Endothelial cell of umbilical vein (primary cell): ENCODE data around the gene CAPN2. TPM values are rescaled to one million over a fixed set of nuclear protein-coding genes. Genes with fewer than 3 reads are reported as not detected.

ENCODE experiments used
- BruUV-seq: library from RNA; stranded (reverse); fragments of 400-500 nt; replicated peaks from 2 replicates; lab custom pipeline; 2021; lab: Mats Ljungman, UMichigan
- CTCF ChIA-PET: fragments of 300-600, 350-600 bp; sonication (Branson Sonifier 250); formaldehyde crosslinking; loops from one replicate; lab custom pipeline; 2021; ENCODE audit warnings: antibody characterized with exemption, inconsistent platforms; lab: Charles Lee
- POLR2A ChIA-PET: fragments of 300-600, 350-600 bp; sonication (Branson Sonifier 250); formaldehyde crosslinking; loops from one replicate; lab custom pipeline; 2021; ENCODE audit warnings: antibody characterized with exemption, inconsistent platforms; lab: Charles Lee
- DNase-seq: peaks from one replicate; pipeline ENCODE4 v3.0.0-alpha.2; 2011; ENCODE audit warnings: low read depth, low spot score
- FAIRE-seq: peaks from 2 replicates; lab custom pipeline; 2011; peaks lifted over from hg19 to GRCh38; lab: Jason Lieb, UNC
- H2AFZ ChIP-seq: 2 replicates; pipeline ENCODE4 v1.6.0; 2012; ENCODE audit warnings: low read depth, low read length, control low read depth, inconsistent platforms
- H3K27ac ChIP-seq: 2 replicates; pipeline ENCODE4 v1.5.1; 2011; ENCODE audit warnings: low read depth, mild to moderate bottlenecking, control low read depth, low read length, moderate library complexity; ENCODE audit not compliant: insufficient read depth
- H3K27me3 ChIP-seq, 2 experiments: 2 replicates each; pipeline versions ENCODE4 v1.6.0 to v1.6.1; 2011; ENCODE audit warnings: low read length in 2 of 2, mixed read lengths in 1 of 2; ENCODE audit not compliant: control insufficient read depth in 2 of 2, insufficient read depth in 2 of 2
- H3K36me3 ChIP-seq, 2 experiments: 2 replicates in 1 of 2; 3 replicates in 1 of 2; pipeline ENCODE4 v1.5.1; 2011; ENCODE audit warnings: low read length in 2 of 2, mild to moderate bottlenecking in 1 of 2, moderate library complexity in 1 of 2; ENCODE audit not compliant: control insufficient read depth in 2 of 2, insufficient read depth in 2 of 2; ENCODE audit errors: extremely low read depth in 1 of 2
- H3K4me1 ChIP-seq: 3 replicates; pipeline ENCODE4 v1.5.1; 2011; ENCODE audit warnings: mild to moderate bottlenecking, low read length; ENCODE audit not compliant: control insufficient read depth, insufficient read depth; ENCODE audit errors: extremely low read depth
- H3K4me2 ChIP-seq: 2 replicates; pipeline ENCODE4 v1.6.1; 2011; ENCODE audit warnings: low read length, control low read depth, mixed read lengths; ENCODE audit not compliant: insufficient read depth
- H3K4me3 ChIP-seq, 3 experiments: fragments of 200-600 bp in 1 of 3; sonication (generic), shearing (Covaris generic) in 1 of 3; replicated peaks in 1 of 3; 2 replicates each; pipeline ENCODE4 v1.5.1; 2011 to 2016; ENCODE audit warnings: control low read depth in 3 of 3, low read length in 3 of 3, mild to moderate bottlenecking in 2 of 3, inconsistent platforms in 1 of 3, low read depth in 1 of 3, moderate library complexity in 1 of 3; ENCODE audit not compliant: insufficient read depth in 1 of 3
- H3K79me2 ChIP-seq: 2 replicates; pipeline ENCODE4 v1.6.0; 2012; ENCODE audit warnings: low read length, inconsistent platforms; ENCODE audit not compliant: control insufficient read depth, insufficient read depth
- H3K9ac ChIP-seq: replicated peaks from 2 replicates; pipeline ENCODE3; 2011; ENCODE audit warnings: low read length, control low read depth; ENCODE audit not compliant: insufficient read depth; ENCODE audit errors: extremely low read depth
- H3K9me1 ChIP-seq: replicated peaks from 3 replicates; pipeline ENCODE4 v1.6.0; 2011; ENCODE audit warnings: mild to moderate bottlenecking, low read length; ENCODE audit not compliant: control insufficient read depth, insufficient read depth; ENCODE audit errors: extremely low read depth
- H3K9me3 ChIP-seq: replicated peaks from 2 replicates; pipeline ENCODE4 v1.5.1; 2012; ENCODE audit warnings: low read length, inconsistent platforms; ENCODE audit not compliant: control insufficient read depth, insufficient read depth
- H4K20me1 ChIP-seq: replicated peaks from 2 replicates; pipeline ENCODE3; 2011; ENCODE audit warnings: mild to moderate bottlenecking, low read length; ENCODE audit not compliant: control insufficient read depth, insufficient read depth; ENCODE audit errors: extremely low read depth
- EZH2 ChIP-seq: IDR thresholded peaks from 2 replicates; pipeline ENCODE4 v1.6.1; 2012; ENCODE audit warnings: borderline replicate concordance, low read depth, mild to moderate bottlenecking, moderate library complexity, low read length, inconsistent platforms; ENCODE audit not compliant: severe bottlenecking
- FOS ChIP-seq: IDR thresholded peaks from 2 replicates; pipeline ENCODE4 v1.6.1; 2011; ENCODE audit warnings: mild to moderate bottlenecking, low read length, moderate library complexity, borderline replicate concordance; ENCODE audit not compliant: insufficient read depth
- GATA2 ChIP-seq: IDR thresholded peaks from 2 replicates; pipeline ENCODE4 v1.7.0; 2011; ENCODE audit warnings: low read depth, mild to moderate bottlenecking, moderate library complexity, mixed read lengths, low read length; ENCODE audit not compliant: insufficient read length, insufficient read depth
- JUN ChIP-seq: IDR thresholded peaks from 2 replicates; pipeline ENCODE4 v1.6.1; 2011; ENCODE audit warnings: borderline replicate concordance, low read depth; ENCODE audit not compliant: insufficient read length, insufficient read depth
- MYC ChIP-seq: IDR thresholded peaks from one replicate; pipeline ENCODE4 v1.6.1; 2011; ENCODE audit warnings: mild to moderate bottlenecking, low read depth, low read length
- POLR2A ChIP-seq: IDR thresholded peaks from 2 replicates; pipeline ENCODE4 v1.6.1; 2012; ENCODE audit warnings: low read depth, mild to moderate bottlenecking, control low read depth, low read length
- POLR2AphosphoS5 ChIP-seq: IDR thresholded peaks from 2 replicates; pipeline ENCODE4 v1.6.1; 2012; ENCODE audit warnings: low read depth, mild to moderate bottlenecking, control low read depth, low read length, moderate library complexity; ENCODE audit not compliant: insufficient read depth
- dilution Hi-C: fragments of 300-500 bp; cut with MboI; formaldehyde crosslinking; loops from one replicate; pipeline ENCODE4 v1.15.0; 2019; ENCODE audit warnings: low sequenced_read_pairs; ENCODE audit not compliant: extremely low pct_ligation_motif_present
- intact Hi-C: fragments of 100-400 bp; cut with micrococcal nuclease; formaldehyde crosslinking; loops from one replicate; pipeline ENCODE4 v1.10.0; 2022
- polyA plus RNA-seq, 4 experiments: library from polyadenylated mRNA; depleted of rRNA in 3 of 4; stranded (reverse) in 3 of 4; unstranded in 1 of 4; fragments of >200 nt; gene quantifications; 2 replicates each; pipeline versions ENCODE4 v1.2.1 to v1.2.3, GENCODE V29; 2011 to 2012; ENCODE audit warnings: missing spikeins in 1 of 4
- total RNA-seq: library from RNA; stranded (reverse); gene quantifications from 2 replicates; pipeline ENCODE4 v1.2.3, GENCODE V29; 2021
- TF ChIP-seq, protein P1 (sequence below), 2 donors: IDR thresholded peaks; 1 replicate in 1 of 2; 2 replicates in 1 of 2; pipeline ENCODE4 v1.5.1; 2011; ENCODE audit warnings: low read length in 2 of 2, mild to moderate bottlenecking in 2 of 2, moderate library complexity in 2 of 2, control low read depth in 1 of 2, inconsistent platforms in 1 of 2, low read depth in 1 of 2; ENCODE audit not compliant: insufficient read depth in 1 of 2; ENCODE audit errors: extremely low read depth in 1 of 2
- TF ChIP-seq, protein P2 (sequence below): IDR thresholded peaks from 2 replicates; pipeline ENCODE4 v1.6.1; 2011; ENCODE audit not compliant: insufficient read depth, insufficient read length

The CAPN2 gene
- total and polyA plus RNA-seq, 2 donors (not counting 3 experiments of a cell fraction or from before 2014, with no cell fraction given), result 110 to 420 TPM

- FAIRE-seq (peak; percentile 26), DNase-seq (no peak)
- H3K27me3 ChIP-seq, result no peaks in the 10 kb centered on the region
- no peak overlapping the region for H3K4me2 ChIP-seq
- H4K20me1 ChIP-seq, result no peaks in the 10 kb centered on the region
- no peaks in the 10 kb centered on the region for H3K4me1 ChIP-seq
- no peak overlapping the region for H3K27ac ChIP-seq
- TF ChIP-seq MYC (no peak), POLR2A (no peak), POLR2AphosphoS5 (no peak), JUN (no peak), EZH2 (no peak), FOS (no peak), GATA2 (no peak)
- TF ChIP-seq, protein P1, sequence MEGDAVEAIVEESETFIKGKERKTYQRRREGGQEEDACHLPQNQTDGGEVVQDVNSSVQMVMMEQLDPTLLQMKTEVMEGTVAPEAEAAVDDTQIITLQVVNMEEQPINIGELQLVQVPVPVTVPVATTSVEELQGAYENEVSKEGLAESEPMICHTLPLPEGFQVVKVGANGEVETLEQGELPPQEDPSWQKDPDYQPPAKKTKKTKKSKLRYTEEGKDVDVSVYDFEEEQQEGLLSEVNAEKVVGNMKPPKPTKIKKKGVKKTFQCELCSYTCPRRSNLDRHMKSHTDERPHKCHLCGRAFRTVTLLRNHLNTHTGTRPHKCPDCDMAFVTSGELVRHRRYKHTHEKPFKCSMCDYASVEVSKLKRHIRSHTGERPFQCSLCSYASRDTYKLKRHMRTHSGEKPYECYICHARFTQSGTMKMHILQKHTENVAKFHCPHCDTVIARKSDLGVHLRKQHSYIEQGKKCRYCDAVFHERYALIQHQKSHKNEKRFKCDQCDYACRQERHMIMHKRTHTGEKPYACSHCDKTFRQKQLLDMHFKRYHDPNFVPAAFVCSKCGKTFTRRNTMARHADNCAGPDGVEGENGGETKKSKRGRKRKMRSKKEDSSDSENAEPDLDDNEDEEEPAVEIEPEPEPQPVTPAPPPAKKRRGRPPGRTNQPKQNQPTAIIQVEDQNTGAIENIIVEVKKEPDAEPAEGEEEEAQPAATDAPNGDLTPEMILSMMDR (IDR thresholded peaks at IDR 0.05; ENCODE audit: extremely low read depth in 1 of 2, insufficient read depth in 1 of 2, low read depth in 1 of 2, low read length in 2 of 2), result no peak
- TF ChIP-seq, protein P2, sequence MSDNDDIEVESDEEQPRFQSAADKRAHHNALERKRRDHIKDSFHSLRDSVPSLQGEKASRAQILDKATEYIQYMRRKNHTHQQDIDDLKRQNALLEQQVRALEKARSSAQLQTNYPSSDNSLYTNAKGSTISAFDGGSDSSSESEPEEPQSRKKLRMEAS, result no peak
- H3K9ac ChIP-seq, result no peak overlapping the region
- dilution Hi-C loops (no loop called here), intact Hi-C loops (loop anchor here (2.0 kb wide), 1 partner anchor 14 kb away; no protein-coding TSS in a partner anchor)
- H3K79me2 ChIP-seq, result peaks cover 2% of the 10 kb centered on the region
- no TSS peak for BruUV-seq
- H3K36me3 ChIP-seq, result peaks cover 15 to 38% of the 10 kb centered on the region in 2 experiments
- ChIA-PET POLR2A (no interaction called here), CTCF (interaction anchor here (1.3 to 2.3 kb wide), 4 partner anchors 11 to 49 kb away, joined by 4 to 7 read pairs (median 5); partner anchors contain the start of gene CAPN2)
- H3K4me3 ChIP-seq, result no peak overlapping the region
- H2AFZ ChIP-seq, result no peak overlapping the region
- no peaks in the 10 kb centered on the region for H3K9me1 ChIP-seq
- no peaks in the 10 kb centered on the region for H3K9me3 ChIP-seq
Observed at GRCh38 chr1:223760833-223761232, 48.5 kb downstream of the CAPN2 start.
